Measurements from ENCODE around the gene KCNH4.

GRCh38 chr17:42224651-42225050 lies 43.7 kb upstream of the KCNH4 start:
- no peak for TF ChIP-seq POLR2A (IDR thresholded peaks at IDR 0.05; ENCODE audit: low read length)
- no peak for TF ChIP-seq GATA1 (IDR thresholded peaks at IDR 0.05; ENCODE audit: low read depth, low read length)

Data from erythroblast (primary cell).